Fibroblast of skin of abdomen (primary cell): ENCODE measurements around the gene FAM47E. TPM values are rescaled to one million over a fixed set of nuclear protein-coding genes. Genes with fewer than 3 reads are reported as not detected.
A peak's percentile ranks its signal among the peaks of the same experiment; 100 is the strongest.

Source experiments
- DNase-seq: peaks from one replicate; pipeline ENCODE4 v3.0.0-alpha.2; 2013
- polyA plus RNA-seq, 2 experiments: library from polyadenylated mRNA; unstranded; fragments of 120-200 nt; gene quantifications; one replicate each; pipeline ENCODE4 v1.2.1, GENCODE V29; 2013; ENCODE audit not compliant: insufficient read length in 2 of 2

FAM47E gene
- polyA plus RNA-seq (2013, experiment 1 of 2; ENCODE audit: insufficient read length) = 0.18 TPM
- polyA plus RNA-seq (2013, experiment 2 of 2; ENCODE audit: insufficient read length) = 0.09 TPM

- no peak for DNase-seq
Observed at GRCh38 chr4:76251441-76252270, at the start of gene FAM47E. Gene FAM47E (plus strand): TSS chr4:76251721. CDS start chr4:76251747, 26 bp downstream.

- DNase-seq = no peak
Observed at GRCh38 chr4:76203541-76203940, 48.0 kb upstream of the FAM47E start.

GRCh38 chr4:76204936-76205335 is 46.6 kb upstream of the FAM47E start:
- no peak for DNase-seq

GRCh38 chr4:76205476-76205875 is 46.0 kb upstream of the FAM47E start:
- no peak for DNase-seq

GRCh38 chr4:76206222-76206942 is 45.1 kb upstream of the FAM47E start:
- no peak for DNase-seq

GRCh38 chr4:76207549-76207948 is 44.0 kb upstream of the FAM47E start:
- no peak for DNase-seq

- peak; percentile 77 for DNase-seq
Observed at GRCh38 chr4:76208005-76208765, 43.3 kb upstream of the FAM47E start.

- no peak for DNase-seq
Observed at GRCh38 chr4:76209881-76210280, 41.6 kb upstream of the FAM47E start.

- DNase-seq = no peak
Observed at GRCh38 chr4:76210452-76210851, 41.1 kb upstream of the FAM47E start.

- DNase-seq = no peak
Observed at GRCh38 chr4:76211769-76212708, 39.5 kb upstream of the FAM47E start.

GRCh38 chr4:76212851-76213414 is 38.6 kb upstream of the FAM47E start:
- DNase-seq = no peak

- DNase-seq = peak; percentile 86
Observed at GRCh38 chr4:76213415-76214176, 37.9 kb upstream of the FAM47E start, which contains the start of gene SCARB2. Gene SCARB2 (minus strand): TSS chr4:76213824. CDS start chr4:76213543, 281 bp downstream.

- no peak for DNase-seq
Observed at GRCh38 chr4:76214177-76214675, 37.3 kb upstream of the FAM47E start.

GRCh38 chr4:76215077-76215476 is 36.4 kb upstream of the FAM47E start:
- no peak for DNase-seq

GRCh38 chr4:76216524-76216923 is 35.0 kb upstream of the FAM47E start:
- DNase-seq = no peak

GRCh38 chr4:76216975-76217814 is 34.3 kb upstream of the FAM47E start:
- no peak for DNase-seq

GRCh38 chr4:76219299-76220055 is 32.0 kb upstream of the FAM47E start:
- DNase-seq = no peak

- no peak for DNase-seq
Observed at GRCh38 chr4:76224171-76224570, 27.4 kb upstream of the FAM47E start.

- no peak for DNase-seq
Observed at GRCh38 chr4:76226418-76226817, 25.1 kb upstream of the FAM47E start.
